OCI-LY3 (cell line): Measurements from ENCODE around the gene KRTAP12-1.

Experiments
- H2AFZ ChIP-seq: fragments of 200-600, 300-600 bp; shearing (Covaris generic); 2 replicates; pipeline ENCODE4 v1.6.0; 2014; ENCODE audit warnings: antibody characterized with exemption, low read depth, low read length
- H3K27ac ChIP-seq: fragments of 200-600, 300-600 bp; sonication (generic); 2 replicates; pipeline ENCODE4 v1.5.1; 2014; ENCODE audit warnings: mild to moderate bottlenecking, low read length, moderate library complexity, mixed read lengths
- H3K27me3 ChIP-seq: fragments of 200-600, 300-600 bp; sonication (generic); 2 replicates; pipeline ENCODE4 v1.6.1; 2014; ENCODE audit warnings: low read depth, low read length, mixed read lengths
- H3K36me3 ChIP-seq: fragments of 200-600, 300-600 bp; sonication (generic); replicated peaks from 2 replicates; pipeline ENCODE3; 2014; ENCODE audit warnings: low read depth, low read length, mixed read lengths
- H3K4me1 ChIP-seq: fragments of 300-600, 200-600 bp; sonication (generic); 2 replicates; pipeline ENCODE4 v1.6.1; 2014; ENCODE audit warnings: low read length, mixed read lengths
- H3K4me2 ChIP-seq: fragments of 200-600, 300-600 bp; sonication (generic); 2 replicates; pipeline ENCODE4 v1.6.1; 2014; ENCODE audit warnings: low read length, mixed read lengths
- H3K4me3 ChIP-seq: fragments of 300-600, 200-600 bp; sonication (generic); 2 replicates; pipeline ENCODE4 v1.5.1; 2014; ENCODE audit warnings: antibody characterized with exemption, mild to moderate bottlenecking, low read length, moderate library complexity
- H3K79me2 ChIP-seq: fragments of 300-600, 200-600 bp; shearing (Covaris generic); 2 replicates; pipeline ENCODE4 v1.6.1; 2014; ENCODE audit warnings: mild to moderate bottlenecking, low read length, mixed read lengths
- H3K9ac ChIP-seq: fragments of 300-600, 200-600 bp; shearing (Covaris generic); 2 replicates; pipeline ENCODE4 v1.6.0; 2014; ENCODE audit warnings: mild to moderate bottlenecking, low read length, moderate library complexity
- H3K9me3 ChIP-seq: fragments of 200-600, 300-600 bp; shearing (Covaris generic); 2 replicates; pipeline ENCODE4 v1.6.1; 2014; ENCODE audit warnings: low read length, mixed read lengths; ENCODE audit not compliant: insufficient read depth
- H4K20me1 ChIP-seq: fragments of 200-600, 300-600 bp; sonication (generic); 2 replicates; pipeline ENCODE4 v1.6.1; 2016; ENCODE audit warnings: low read length, mixed read lengths; ENCODE audit not compliant: insufficient read depth
- EZH2phosphoT487 ChIP-seq: fragments of 200-600 bp; shearing (Covaris generic); IDR thresholded peaks from 2 replicates; pipeline ENCODE4 v1.6.1; 2018; ENCODE audit warnings: antibody characterized with exemption, mixed run types, low read depth
- TF ChIP-seq, protein P1 (sequence below): fragments of 200-600, 300-600 bp; sonication (generic); IDR thresholded peaks from 2 replicates; pipeline ENCODE4 v1.5.1; 2014; ENCODE audit warnings: antibody characterized with exemption, low read length, low read depth

KRTAP12-1 gene

DNA sequence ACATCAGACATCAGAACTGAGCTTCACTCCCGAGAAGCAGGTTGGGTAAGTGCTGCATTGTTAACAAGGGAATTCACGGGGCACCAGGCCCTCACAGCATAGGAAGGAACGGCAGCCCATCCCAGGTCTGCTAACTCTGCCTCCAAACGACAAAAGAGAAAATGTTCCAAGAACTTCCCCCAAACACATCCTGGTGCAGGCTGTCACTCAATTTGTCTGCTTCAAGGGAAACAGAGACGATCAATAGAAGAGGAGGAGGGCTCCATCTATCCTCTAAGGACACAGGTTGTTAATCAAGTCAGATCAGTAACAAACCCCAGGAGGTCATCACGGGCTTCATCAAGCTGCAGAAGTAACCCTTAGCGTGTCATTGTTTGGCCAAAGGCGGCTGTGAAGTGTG is 32.9 kb upstream of the KRTAP12-1 start:
- no peak overlapping the region for H2AFZ ChIP-seq
- no peak overlapping the region for H3K4me3 ChIP-seq
- H3K4me1 ChIP-seq = peaks cover 5% of the 10 kb centered on the region
- H3K79me2 ChIP-seq = no peaks in the 10 kb centered on the region
- no peaks in the 10 kb centered on the region for H3K36me3 ChIP-seq
- TF ChIP-seq, protein P1, sequence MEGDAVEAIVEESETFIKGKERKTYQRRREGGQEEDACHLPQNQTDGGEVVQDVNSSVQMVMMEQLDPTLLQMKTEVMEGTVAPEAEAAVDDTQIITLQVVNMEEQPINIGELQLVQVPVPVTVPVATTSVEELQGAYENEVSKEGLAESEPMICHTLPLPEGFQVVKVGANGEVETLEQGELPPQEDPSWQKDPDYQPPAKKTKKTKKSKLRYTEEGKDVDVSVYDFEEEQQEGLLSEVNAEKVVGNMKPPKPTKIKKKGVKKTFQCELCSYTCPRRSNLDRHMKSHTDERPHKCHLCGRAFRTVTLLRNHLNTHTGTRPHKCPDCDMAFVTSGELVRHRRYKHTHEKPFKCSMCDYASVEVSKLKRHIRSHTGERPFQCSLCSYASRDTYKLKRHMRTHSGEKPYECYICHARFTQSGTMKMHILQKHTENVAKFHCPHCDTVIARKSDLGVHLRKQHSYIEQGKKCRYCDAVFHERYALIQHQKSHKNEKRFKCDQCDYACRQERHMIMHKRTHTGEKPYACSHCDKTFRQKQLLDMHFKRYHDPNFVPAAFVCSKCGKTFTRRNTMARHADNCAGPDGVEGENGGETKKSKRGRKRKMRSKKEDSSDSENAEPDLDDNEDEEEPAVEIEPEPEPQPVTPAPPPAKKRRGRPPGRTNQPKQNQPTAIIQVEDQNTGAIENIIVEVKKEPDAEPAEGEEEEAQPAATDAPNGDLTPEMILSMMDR = no peak
- TF ChIP-seq EZH2phosphoT487 = no peak
- 0 out of 2 replicates have a peak, but pooled peaks cover 7% of the 10 kb centered on the region for H3K27me3 ChIP-seq
- no peak overlapping the region for H3K27ac ChIP-seq
- no peaks in the 10 kb centered on the region for H3K9me3 ChIP-seq
- H4K20me1 ChIP-seq = no peaks in the 10 kb centered on the region
- no peak overlapping the region for H3K9ac ChIP-seq
- H3K4me2 ChIP-seq = no peak overlapping the region

DNA sequence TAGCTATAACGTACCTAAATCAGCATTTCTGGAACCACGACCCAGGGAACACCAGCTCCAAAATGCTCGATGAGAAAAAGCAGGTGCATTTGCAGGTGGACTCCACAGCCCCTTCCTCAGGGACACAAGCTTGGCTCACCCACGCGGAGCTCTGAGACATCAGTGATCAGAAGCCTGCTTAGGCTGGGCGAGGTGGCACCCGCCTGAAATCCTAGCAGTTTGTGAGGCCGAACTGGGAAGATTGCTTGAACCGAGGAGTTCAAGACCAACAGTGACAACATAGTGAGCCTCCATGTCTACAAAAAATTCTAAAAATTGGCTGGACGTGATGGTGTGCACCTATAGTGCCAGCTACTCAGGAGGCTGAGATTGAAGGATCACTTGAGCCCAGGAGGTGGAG is 31.9 kb upstream of the KRTAP12-1 start:
- H3K36me3 ChIP-seq = no peaks in the 10 kb centered on the region
- no peak overlapping the region for H3K27ac ChIP-seq
- no peak overlapping the region for H2AFZ ChIP-seq
- H3K79me2 ChIP-seq = no peaks in the 10 kb centered on the region
- H3K4me2 ChIP-seq = no peak overlapping the region
- peaks cover 5% of the 10 kb centered on the region for H3K4me1 ChIP-seq
- no peaks in the 10 kb centered on the region for H4K20me1 ChIP-seq
- H3K9ac ChIP-seq = no peak overlapping the region
- H3K27me3 ChIP-seq = 0 out of 2 replicates have a peak, but pooled peaks cover 7% of the 10 kb centered on the region
- H3K9me3 ChIP-seq = no peaks in the 10 kb centered on the region
- no peak for TF ChIP-seq EZH2phosphoT487
- TF ChIP-seq, protein P1 = no peak
- H3K4me3 ChIP-seq = no peak overlapping the region

DNA sequence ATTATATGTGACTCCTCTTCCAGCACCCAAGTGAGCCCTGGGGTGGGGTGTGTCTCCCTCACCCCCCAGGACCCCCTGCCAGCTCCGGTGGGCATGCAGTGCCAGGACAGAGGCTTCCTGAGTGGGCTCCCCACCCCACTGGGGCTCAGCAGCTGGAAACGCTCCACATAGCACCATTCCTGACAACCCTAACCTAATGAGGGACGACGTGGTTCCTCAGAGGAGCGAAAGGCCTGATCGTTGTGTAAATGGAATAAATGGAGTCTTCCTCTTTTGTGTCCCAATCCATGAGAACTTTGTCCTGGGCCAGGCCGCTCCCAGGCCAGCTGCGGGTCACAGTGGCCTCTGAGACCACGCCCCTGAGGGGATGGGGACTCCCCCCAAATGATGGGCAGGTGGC is 31.2 kb upstream of the KRTAP12-1 start:
- Histone ChIP-seq H3K27me3 (0 out of 2 replicates have a peak, but pooled peaks cover 4% of the 10 kb centered on the region), H3K4me1 (peaks cover 5% of the 10 kb centered on the region), H3K27ac (no peak overlapping the region), H3K4me2 (no peak overlapping the region), H3K79me2 (no peaks in the 10 kb centered on the region), H4K20me1 (no peaks in the 10 kb centered on the region), H3K4me3 (no peak overlapping the region), H3K36me3 (no peaks in the 10 kb centered on the region), H3K9me3 (no peaks in the 10 kb centered on the region), H2AFZ (no peak overlapping the region), H3K9ac (no peak overlapping the region)
- TF ChIP-seq, protein P1 = no peak
- TF ChIP-seq EZH2phosphoT487 = no peak

DNA sequence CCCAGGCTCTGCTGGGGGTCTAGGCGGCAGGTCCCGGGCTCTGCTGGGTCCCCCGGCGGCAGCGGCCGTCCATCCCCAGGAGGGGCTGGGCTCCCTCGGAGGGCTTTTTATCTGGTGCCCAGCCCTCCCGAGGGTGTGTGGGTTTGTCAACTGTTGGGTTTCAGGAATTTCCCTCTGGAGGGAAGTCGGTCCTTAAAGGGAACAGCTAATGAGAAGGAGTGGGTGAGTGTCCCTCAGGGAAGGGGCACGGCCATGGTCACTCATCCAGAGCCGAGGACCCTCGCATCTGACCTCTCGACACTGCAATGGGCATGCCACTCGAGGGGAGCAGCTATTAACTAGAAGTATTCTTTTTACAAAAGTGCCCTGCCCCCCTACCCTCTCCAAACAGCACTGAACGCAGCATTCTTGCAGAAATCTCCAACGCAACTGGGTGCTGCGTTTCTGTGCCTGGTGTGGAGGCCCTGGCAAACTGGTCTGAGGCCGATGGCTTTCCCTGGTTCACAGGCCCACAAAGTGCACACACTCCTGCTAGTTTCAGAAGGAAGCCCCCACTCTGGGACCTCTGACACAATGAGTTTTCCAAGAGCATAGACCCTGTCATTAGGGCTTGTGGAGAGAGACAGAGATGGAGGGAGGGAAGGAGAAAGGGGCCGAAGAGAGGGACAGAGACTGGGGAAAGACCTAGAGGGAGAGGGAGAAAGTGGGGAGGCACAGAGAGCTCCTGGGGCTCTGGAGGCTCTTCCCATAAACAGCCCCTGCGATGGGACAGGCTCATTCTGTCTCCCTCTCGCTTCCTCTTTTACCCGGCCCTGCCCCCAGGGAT is 30.5 kb upstream of the KRTAP12-1 start:
- H3K79me2 ChIP-seq = no peaks in the 10 kb centered on the region
- no peak overlapping the region for H2AFZ ChIP-seq
- no peaks in the 10 kb centered on the region for H3K36me3 ChIP-seq
- no peaks in the 10 kb centered on the region for H3K27me3 ChIP-seq
- peaks cover 5% of the 10 kb centered on the region for H3K4me1 ChIP-seq
- H3K4me3 ChIP-seq = no peak overlapping the region
- no peak for TF ChIP-seq EZH2phosphoT487
- TF ChIP-seq, protein P1 = no peak
- H4K20me1 ChIP-seq = no peaks in the 10 kb centered on the region
- no peak overlapping the region for H3K4me2 ChIP-seq
- no peak overlapping the region for H3K27ac ChIP-seq
- no peak overlapping the region for H3K9ac ChIP-seq
- no peaks in the 10 kb centered on the region for H3K9me3 ChIP-seq
